GM12878 (cell line): ENCODE measurements around the gene DPP4. TPM values are rescaled to one million over a fixed set of nuclear protein-coding genes. Genes with fewer than 3 reads are reported as not detected.

Experiments used
- ATAC-seq: fragments of 200-7000 bp; cut with Tn5 transposase; 3 replicates; pipeline ENCODE4 v1.9.1; 2020; ENCODE audit warnings: mild to moderate bottlenecking, moderate library complexity
- BruUV-seq: library from RNA; stranded (reverse); fragments of 400-500 nt; replicated peaks from 2 replicates; lab custom pipeline; 2021; lab: Mats Ljungman, UMichigan
- CTCF ChIA-PET: fragments of 300-600 bp; sonication (Branson Sonifier 250); formaldehyde crosslinking; extraction: SDS; loops from one replicate; lab custom pipeline; 2021; ENCODE audit warnings: inconsistent platforms; lab: Yijun Ruan, JAX
- POLR2A ChIA-PET: fragments of 350-600 bp; formaldehyde crosslinking; extraction: SDS; loops from one replicate; lab custom pipeline; 2021; ENCODE audit warnings: inconsistent platforms; lab: Charles Lee
- RAD21 ChIA-PET: fragments of 300-600 bp; sonication (Branson Sonifier 250); formaldehyde crosslinking; loops from one replicate; lab custom pipeline; 2023; ENCODE audit warnings: antibody characterized with exemption; ENCODE audit not compliant: unreplicated experiment; lab: Charles Lee
- SMC1A ChIA-PET: fragments of 300-600 bp; sonication (Branson Sonifier 250); formaldehyde crosslinking; loops from one replicate; lab custom pipeline; 2023; ENCODE audit not compliant: unreplicated experiment, uncharacterized antibody; lab: Charles Lee
- DNase-seq: peaks from one replicate; pipeline ENCODE4 v3.0.0-alpha.2; 2011; ENCODE audit warnings: low read depth, low spot score
- FAIRE-seq: peaks from 3 replicates; lab custom pipeline; 2011; peaks lifted over from hg19 to GRCh38; lab: Jason Lieb, UNC
- H2AFZ ChIP-seq: 2 replicates; pipeline ENCODE4 v1.6.0; 2011; ENCODE audit warnings: low read depth, low read length, control low read depth; ENCODE audit not compliant: control insufficient read depth
- H3K27ac ChIP-seq: 2 replicates; pipeline ENCODE4 v1.5.1; 2011; ENCODE audit warnings: control low read depth; ENCODE audit not compliant: control insufficient read depth, insufficient read depth
- H3K27me3 ChIP-seq, 2 experiments: replicated peaks in 1 of 2; 2 replicates each; pipeline versions ENCODE4 v1.6.0 to v1.6.1; 2011; ENCODE audit warnings: low read length in 1 of 2; ENCODE audit not compliant: control insufficient read depth in 2 of 2, insufficient read depth in 2 of 2
- H3K36me3 ChIP-seq, 2 experiments: 2 replicates each; pipeline ENCODE4 v1.5.1; 2011; ENCODE audit warnings: low read length in 1 of 2; ENCODE audit not compliant: control insufficient read depth in 2 of 2, insufficient read depth in 2 of 2
- H3K4me1 ChIP-seq: 2 replicates; pipeline ENCODE4 v1.6.1; 2011; ENCODE audit warnings: mild to moderate bottlenecking, low read length, moderate library complexity, mixed read lengths; ENCODE audit not compliant: control insufficient read depth, insufficient read depth
- H3K4me2 ChIP-seq: 2 replicates; pipeline ENCODE4 v1.6.0; 2011; ENCODE audit warnings: control low read depth; ENCODE audit not compliant: control insufficient read depth, insufficient read depth
- H3K4me3 ChIP-seq: fragments of 200-600 bp; sonication (generic); 2 replicates; pipeline ENCODE4 v1.5.1; 2016
- H3K79me2 ChIP-seq: 2 replicates; pipeline ENCODE4 v1.6.0; 2011; ENCODE audit warnings: low read length; ENCODE audit not compliant: control insufficient read depth, insufficient read depth
- H3K9ac ChIP-seq: 2 replicates; pipeline ENCODE4 v1.8.0; 2011; ENCODE audit warnings: low read length, control low read depth, mixed read lengths; ENCODE audit not compliant: control insufficient read depth, insufficient read depth
- H3K9me3 ChIP-seq: replicated peaks from 3 replicates; pipeline ENCODE4 v1.5.1; 2011; ENCODE audit warnings: mild to moderate bottlenecking, low read length; ENCODE audit not compliant: control insufficient read depth, insufficient read depth
- H4K20me1 ChIP-seq: 2 replicates; pipeline ENCODE4 v1.6.0; 2011; ENCODE audit not compliant: control insufficient read depth, insufficient read depth
- CEBPB ChIP-seq, 2 experiments: fragments of 150-350 bp in 1 of 2; IDR thresholded peaks; 2 replicates each; pipeline ENCODE4 v1.6.1; 2012 to 2014; ENCODE audit warnings: low read depth in 2 of 2, low read length in 2 of 2, borderline replicate concordance in 1 of 2, inconsistent platforms in 1 of 2
- CHD2 ChIP-seq: IDR thresholded peaks from 2 replicates; pipeline ENCODE4 v1.6.1; 2011; ENCODE audit warnings: low read depth, low read length, improper control_type of control experiment, borderline replicate concordance
- CTCF ChIP-seq, 3 experiments: IDR thresholded peaks in 2 of 3; conservative IDR thresholded peaks in 1 of 3; 2 replicates each; pipeline ENCODE4 v1.5.1; 2011; ENCODE audit warnings: low read depth in 3 of 3, low read length in 3 of 3, mild to moderate bottlenecking in 3 of 3, control low read depth in 2 of 3, moderate library complexity in 2 of 3, inconsistent platforms in 1 of 3, mixed read lengths in 1 of 3; ENCODE audit not compliant: control insufficient read depth in 2 of 3, insufficient read depth in 1 of 3; ENCODE audit errors: extremely low read depth in 1 of 3
- EP300 ChIP-seq, 2 experiments: fragments of 150-350 bp in 1 of 2; IDR thresholded peaks; 2 replicates each; pipeline ENCODE4 v1.6.1; 2011 to 2012; ENCODE audit warnings: low read depth in 2 of 2, low read length in 2 of 2, borderline replicate concordance in 1 of 2, improper control_type of control experiment in 1 of 2, inconsistent platforms in 1 of 2; ENCODE audit not compliant: control insufficient read depth in 1 of 2
- EZH2 ChIP-seq: IDR thresholded peaks from 2 replicates; pipeline ENCODE4 v1.6.1; 2012; ENCODE audit warnings: low read depth, mild to moderate bottlenecking, control low read depth, inconsistent platforms, low read length, borderline replicate concordance; ENCODE audit not compliant: control insufficient read depth
- HCFC1 ChIP-seq: fragments of 150-350 bp; IDR thresholded peaks from 2 replicates; pipeline ENCODE4 v1.6.1; 2014; ENCODE audit warnings: low read length
- HDAC6 ChIP-seq: fragments of 200-600 bp; sonication (generic); IDR thresholded peaks from one replicate; pipeline ENCODE4 v1.8.0; 2017; ENCODE audit warnings: antibody characterized with exemption; ENCODE audit not compliant: unreplicated experiment
- KDM1A ChIP-seq: fragments of 200-600 bp; sonication (generic); IDR thresholded peaks from 2 replicates; pipeline ENCODE4 v1.6.1; 2016; ENCODE audit warnings: borderline replicate concordance
- MAX ChIP-seq: IDR thresholded peaks from 2 replicates; pipeline ENCODE4 v1.6.1; 2012; ENCODE audit warnings: low read depth, low read length, improper control_type of control experiment
- MTA2 ChIP-seq: fragments of 450-650 bp; IDR thresholded peaks from 2 replicates; pipeline ENCODE4 v1.6.1; 2016; ENCODE audit warnings: low read depth, mild to moderate bottlenecking, moderate library complexity
- NFIC ChIP-seq: IDR thresholded peaks from 2 replicates; pipeline ENCODE4 v1.6.1; 2012; ENCODE audit warnings: low read depth, mild to moderate bottlenecking, inconsistent platforms, low read length, moderate library complexity
- PAX8 ChIP-seq: fragments of 450-650 bp; IDR thresholded peaks from 2 replicates; pipeline ENCODE4 v1.6.1; 2017; ENCODE audit warnings: mild to moderate bottlenecking, moderate library complexity
- TCF3 ChIP-seq: IDR thresholded peaks from 2 replicates; pipeline ENCODE4 v1.6.1; 2012; ENCODE audit warnings: low read depth, mild to moderate bottlenecking, low read length, borderline replicate concordance; ENCODE audit not compliant: insufficient read depth
- ZNF687 ChIP-seq: fragments of 450-650 bp; IDR thresholded peaks from 2 replicates; pipeline ENCODE4 v1.6.1; 2017; ENCODE audit warnings: mild to moderate bottlenecking, moderate library complexity
- ZZZ3 ChIP-seq: IDR thresholded peaks from 2 replicates; pipeline ENCODE4 v1.6.1; 2011; ENCODE audit warnings: low read depth; ENCODE audit not compliant: control insufficient read depth, insufficient read length
- WGBS: methylation state at CpG from one replicate; pipeline ENCODE4 v1.1.6; 2016; ENCODE audit warnings: low lambda C conversion rate; ENCODE audit not compliant: insufficient replicate concordance, insufficient coverage; ENCODE audit errors: missing lambda C conversion rate; 5-methylcytosine and 5-hydroxymethylcytosine counted together
- in situ Hi-C: fragments of 300-500 bp; cut with MboI; formaldehyde crosslinking; loops from 9 replicates; pipeline ENCODE4 v1.14.3; 2018; ENCODE audit warnings: mixed read lengths
- intact Hi-C: fragments of 100-400 bp; cut with micrococcal nuclease; formaldehyde crosslinking; loops from one replicate; pipeline ENCODE4 v1.14.2; 2022; ENCODE audit not compliant: unreplicated experiment
- polyA plus RNA-seq, 11 experiments: library from polyadenylated mRNA; depleted of rRNA in 4 of 11; unstranded in 6 of 11; stranded (reverse) in 5 of 11; fragments of >200 nt; fragmentation: Nextera tagmentation in 4 of 11; fragmentation: Illumina TruSeq in 1 of 11; extraction: Ambion mirVana in 4 of 11; extraction: Trizol in 1 of 11; gene quantifications; 1 replicate in 1 of 11; 2 replicates in 10 of 11; pipeline versions ENCODE4 v1.2.1 to v1.2.3, GENCODE V29; 2011 to 2016; ENCODE audit warnings: inconsistent platforms in 2 of 11, missing spikeins in 2 of 11, low read depth in 1 of 11
- total RNA-seq, 4 experiments: library from RNA; depleted of rRNA in 3 of 4; stranded (reverse); fragments of >200 nt in 3 of 4; fragmentation: Illumina TruSeq in 1 of 4; extraction: Trizol in 1 of 4; gene quantifications; 2 replicates each; pipeline versions ENCODE4 v1.2.1 to v1.2.3, GENCODE V29; 2013 to 2021

DPP4 gene
- total and polyA plus RNA-seq, 10 of the 15 experiments (the other 5 are each of a cell fraction or from before 2014, with no cell fraction given): 4.1 to 11.4 (median 9.3) TPM

- TF ChIP-seq MAX (no peak), TCF3 (no peak), PAX8 (no peak)
Observed at GRCh38 chr2:162057426-162057825, 16.6 kb downstream of the DPP4 start (continued).

- H3K9me3 ChIP-seq: peaks cover 12% of the 10 kb centered on the region
- H3K9ac ChIP-seq: no peak overlapping the region
- TF ChIP-seq EZH2 (no peak), HDAC6 (no peak), ZNF687 (no peak), ZZZ3 (no peak), KDM1A (no peak), HCFC1 (no peak), CTCF (IDR thresholded peaks at IDR 0.05 in 2 of 3, conservative IDR thresholded peaks at IDR 0.05 in 1 of 3; ENCODE audit: control insufficient read depth in 2 of 3, extremely low read depth in 1 of 3, insufficient read depth in 1 of 3, low read depth in 3 of 3, low read length in 3 of 3) (no peak), CEBPB (IDR thresholded peaks at IDR 0.05; ENCODE audit: borderline replicate concordance in 1 of 2, low read depth in 2 of 2, low read length in 2 of 2) (no peak), NFIC (no peak), EP300 (IDR thresholded peaks at IDR 0.05; ENCODE audit: borderline replicate concordance in 1 of 2, control insufficient read depth in 1 of 2, low read depth in 2 of 2, low read length in 2 of 2) (no peak), CHD2 (no peak), MTA2 (no peak)
Observed at GRCh38 chr2:162056796-162057399, 17.1 kb downstream of the DPP4 start.

More at GRCh38 chr2:162056796-162057399, 17.1 kb downstream of the DPP4 start:
- intact Hi-C loops: loop anchor here (5.0 kb wide), 1 partner anchor 260 kb away; the partner anchor contains the start of gene IFIH1
- no TSS peak for BruUV-seq
- ChIA-PET SMC1A (interaction anchor here (0.7 to 11.1 kb wide), 8 partner anchors 10 to 888 kb away, joined by 3 to 152 read pairs (median 6); partner anchors contain the start of gene DPP4), POLR2A (interaction anchor here (1.2 to 10.6 kb wide), 2 partner anchors 10 to 15 kb away, joined by 3 to 98 read pairs; partner anchors contain the start of gene DPP4), RAD21 (interaction anchor here (0.7 to 5.0 kb wide), 5 partner anchors 12 to 69 kb away, joined by 3 to 46 read pairs (median 3); partner anchors contain the start of gene DPP4), CTCF (interaction anchor here (0.7 to 1.9 kb wide), 7 partner anchors 12 to 241 kb away, joined by 3 to 12 read pairs (median 3); no protein-coding TSS in a partner anchor)
- no peak overlapping the region for H2AFZ ChIP-seq
- WGBS: 39% methylated on average over 2 of the region's 2 CpGs
- H3K79me2 ChIP-seq: no peaks in the 10 kb centered on the region
- H3K4me1 ChIP-seq: peaks cover 39% of the 10 kb centered on the region
- no peak for DNase-seq
- in situ Hi-C loops: no loop called here
- no peak for ATAC-seq
- H3K27me3 ChIP-seq: no peaks in the 10 kb centered on the region
- H3K27ac ChIP-seq: peak overlapping the region; percentile 78
- 0 out of 2 replicates have a peak overlapping the region, but pooled peaks have one; percentile 6 for H3K4me3 ChIP-seq
- H3K36me3 ChIP-seq: no peaks in the 10 kb centered on the region
- no peak for FAIRE-seq
- no peaks in the 10 kb centered on the region for H4K20me1 ChIP-seq
- H3K4me2 ChIP-seq: no peak overlapping the region
